Measurements from ENCODE around the gene TRAF6.

- no peak for TF ChIP-seq ZSCAN20 (CRISPR knock-in tag; IDR thresholded peaks at IDR 0.05)
- TF ChIP-seq RCOR1 (IDR thresholded peaks at IDR 0.05; ENCODE audit: low read depth, low read length) = no peak
- TF ChIP-seq HMGXB4 (CRISPR knock-in tag; IDR thresholded peaks at IDR 0.05; ENCODE audit: borderline replicate concordance) = no peak
- TF ChIP-seq CTCF (IDR thresholded peaks at IDR 0.05) = no peak
- no peak for TF ChIP-seq JUNB (IDR thresholded peaks at IDR 0.05)
- no peak for TF ChIP-seq REST (IDR thresholded peaks at IDR 0.05)
- no peak for TF ChIP-seq CBX8 (IDR thresholded peaks at IDR 0.05)
- TF ChIP-seq POLR2A (IDR thresholded peaks at IDR 0.05; ENCODE audit: low read length) = no peak
- no peak for TF ChIP-seq KDM1A (IDR thresholded peaks at IDR 0.05; ENCODE audit: low read depth)
Observed at GRCh38 chr11:36558571-36559413, 48.7 kb upstream of the TRAF6 start.
